HEK293 (cell line): Measurements from ENCODE around the gene ARHGAP26.

Experiments
- CTCF ChIA-PET: fragments of 350-600 bp; formaldehyde crosslinking; extraction: SDS; loops from one replicate; lab custom pipeline; 2021; ENCODE audit warnings: antibody characterized with exemption; lab: Yijun Ruan, JAX
- POLR2A ChIA-PET: fragments of 300-600 bp; formaldehyde crosslinking; extraction: SDS; loops from one replicate; lab custom pipeline; 2020; ENCODE audit warnings: antibody characterized with exemption, inconsistent platforms; lab: Yijun Ruan, JAX
- H3K27ac ChIP-seq: fragments of 200-500 bp; sonication (Bioruptor generic); 2 replicates; pipeline ENCODE4 v1.5.1; 2014; ENCODE audit warnings: low read depth, low read length, control low read depth, inconsistent platforms; ENCODE audit errors: extremely low read depth
- H3K36me3 ChIP-seq, 2 experiments: fragments of 200-500 bp in 1 of 2; sonication (Bioruptor generic) in 1 of 2; 1 replicate in 1 of 2; 2 replicates in 1 of 2; pipeline ENCODE4 v1.5.1; 2014 to 2017; ENCODE audit warnings: inconsistent platforms in 2 of 2, low read length in 2 of 2; ENCODE audit not compliant: control insufficient read depth in 2 of 2, insufficient read depth in 1 of 2
- H3K4me1 ChIP-seq: fragments of 200-500 bp; sonication (Bioruptor generic); 2 replicates; pipeline ENCODE4 v1.5.1; 2014; ENCODE audit warnings: mild to moderate bottlenecking, low read length, inconsistent platforms; ENCODE audit not compliant: control insufficient read depth, insufficient read depth
- H3K4me3 ChIP-seq: 2 replicates; pipeline ENCODE4 v1.5.1; 2011; ENCODE audit warnings: low read depth, mild to moderate bottlenecking, control low read depth, low read length, moderate library complexity
- H3K9me3 ChIP-seq: fragments of 200-500 bp; sonication (Bioruptor generic); 2 replicates; pipeline ENCODE4 v1.5.1; 2014; ENCODE audit warnings: low read depth, low read length, inconsistent platforms; ENCODE audit not compliant: control insufficient read depth, insufficient read depth
- BCL11B ChIP-seq: fragments of 450-650 bp; formaldehyde crosslinking; IDR thresholded peaks from 2 replicates; pipeline ENCODE4 v1.5.1; 2016; ENCODE audit warnings: low read depth, missing biosample characterization, missing genetic modification characterization
- HOXA7 ChIP-seq: sonication (generic); formaldehyde crosslinking; IDR thresholded peaks from 2 replicates; pipeline ENCODE4 v1.8.1; 2022; ENCODE audit warnings: missing genetic modification reagents, borderline replicate concordance
- PBX3 ChIP-seq: sonication (generic); formaldehyde crosslinking; IDR thresholded peaks from 2 replicates; pipeline ENCODE4 v1.8.1; 2022; ENCODE audit warnings: mild to moderate bottlenecking, moderate library complexity, missing genetic modification reagents
- ZBTB48 ChIP-seq: fragments of 450-650 bp; formaldehyde crosslinking; IDR thresholded peaks from 2 replicates; pipeline ENCODE4 v1.5.1; 2016; ENCODE audit warnings: missing biosample characterization, missing genetic modification characterization
- ZFP41 ChIP-seq: fragments of 450-650 bp; formaldehyde crosslinking; IDR thresholded peaks from 2 replicates; pipeline ENCODE4 v1.5.1; 2016; ENCODE audit warnings: missing biosample characterization, missing genetic modification characterization, borderline replicate concordance
- ZNF114 ChIP-seq: fragments of 450-650 bp; formaldehyde crosslinking; IDR thresholded peaks from 2 replicates; pipeline ENCODE4 v1.5.0; 2017; ENCODE audit warnings: missing biosample characterization, missing genetic modification characterization
- ZNF132 ChIP-seq: fragments of 450-650 bp; formaldehyde crosslinking; IDR thresholded peaks from 2 replicates; pipeline ENCODE4 v1.5.1; 2017; ENCODE audit warnings: missing biosample characterization, missing genetic modification characterization, borderline replicate concordance
- ZNF19 ChIP-seq: fragments of 450-650 bp; formaldehyde crosslinking; IDR thresholded peaks from 2 replicates; pipeline ENCODE4; 2016; ENCODE audit warnings: missing biosample characterization, missing genetic modification characterization, low read depth
- ZNF280C ChIP-seq: fragments of 450-650 bp; formaldehyde crosslinking; IDR thresholded peaks from 2 replicates; pipeline ENCODE4 v1.5.1; 2016; ENCODE audit warnings: missing biosample characterization, missing genetic modification characterization
- ZNF324 ChIP-seq: fragments of 450-650 bp; formaldehyde crosslinking; IDR thresholded peaks from 2 replicates; pipeline ENCODE4 v1.5.1; 2016; ENCODE audit warnings: missing biosample characterization, missing genetic modification characterization
- ZNF335 ChIP-seq: fragments of 450-650 bp; formaldehyde crosslinking; conservative IDR thresholded peaks from 2 replicates; pipeline ENCODE4 v1.5.1; 2016; ENCODE audit warnings: missing biosample characterization, missing genetic modification characterization
- ZNF37A ChIP-seq: fragments of 450-650 bp; IDR thresholded peaks from 2 replicates; pipeline ENCODE4 v1.5.1; 2018; ENCODE audit warnings: missing biosample characterization, missing genetic modification characterization
- ZNF391 ChIP-seq: fragments of 450-650 bp; formaldehyde crosslinking; IDR thresholded peaks from 2 replicates; pipeline ENCODE4 v1.5.1; 2016; ENCODE audit warnings: low read depth, missing biosample characterization, missing genetic modification characterization, borderline replicate concordance
- ZNF426 ChIP-seq: fragments of 450-650 bp; formaldehyde crosslinking; IDR thresholded peaks from 2 replicates; pipeline ENCODE4 v1.5.1; 2017; ENCODE audit warnings: missing biosample characterization, missing genetic modification characterization, mild to moderate bottlenecking, inconsistent platforms, moderate library complexity
- ZNF521 ChIP-seq: fragments of 450-650 bp; formaldehyde crosslinking; IDR thresholded peaks from 2 replicates; pipeline ENCODE4 v1.5.1; 2017; ENCODE audit warnings: missing biosample characterization, mild to moderate bottlenecking, missing genetic modification characterization
- ZNF548 ChIP-seq: fragments of 450-650 bp; formaldehyde crosslinking; IDR thresholded peaks from 2 replicates; pipeline ENCODE4 v1.5.1; 2016; ENCODE audit warnings: missing biosample characterization, missing genetic modification characterization
- ZNF585B ChIP-seq: fragments of 450-650 bp; formaldehyde crosslinking; IDR thresholded peaks from 2 replicates; pipeline ENCODE4 v1.5.1; 2016; ENCODE audit warnings: missing biosample characterization, missing genetic modification characterization
- ZNF654 ChIP-seq: fragments of 450-650 bp; formaldehyde crosslinking; IDR thresholded peaks from 2 replicates; pipeline ENCODE4 v1.5.1; 2016; ENCODE audit warnings: low read depth, missing biosample characterization, missing genetic modification characterization
- ZNF658 ChIP-seq: fragments of 450-650 bp; formaldehyde crosslinking; IDR thresholded peaks from 2 replicates; pipeline ENCODE4; 2016; ENCODE audit warnings: missing biosample characterization, missing genetic modification characterization
- ZXDB ChIP-seq: fragments of 450-650 bp; formaldehyde crosslinking; IDR thresholded peaks from 2 replicates; pipeline ENCODE4 v1.5.1; 2016; ENCODE audit warnings: missing biosample characterization, missing genetic modification characterization
- TF ChIP-seq, protein P1 (sequence below): fragments of 450-650 bp; formaldehyde crosslinking; IDR thresholded peaks from 2 replicates; pipeline ENCODE4 v1.5.1; 2016; ENCODE audit warnings: missing biosample characterization, missing genetic modification characterization

The ARHGAP26 gene

GRCh38 chr5:143063175-143063970 is 293.2 kb downstream of the ARHGAP26 start:
- Histone ChIP-seq H3K9me3 (no peaks in the 10 kb centered on the region), H3K4me3 (no peak overlapping the region), H3K4me1 (peaks cover 5% of the 10 kb centered on the region; the same call in 1 of the 2 replicates), H3K36me3 (no peaks in the 10 kb centered on the region), H3K27ac (no peak overlapping the region)
- ChIA-PET CTCF (interaction anchor here (0.7 to 1.0 kb wide), 2 partner anchors 16 to 22 kb away, joined by 4 read pairs; no protein-coding TSS in a partner anchor), POLR2A (interaction anchor here (0.7 kb wide), 1 partner anchor 163 kb away, joined by 3 read pairs; no protein-coding TSS in a partner anchor)
- no peak for TF ChIP-seq ZNF654 (tag by site-specific recombination)
- no peak for TF ChIP-seq PBX3 (CRISPR knock-in tag)
- TF ChIP-seq ZNF521 (tag by site-specific recombination): no peak
- no peak for TF ChIP-seq ZNF335
- no peak for TF ChIP-seq HOXA7 (CRISPR knock-in tag)
- no peak for TF ChIP-seq ZNF280C

- no peak for TF ChIP-seq ZFP41
- TF ChIP-seq ZNF19 (tag by site-specific recombination): no peak
- no peak for TF ChIP-seq ZNF132 (tag by site-specific recombination)
- no peak for TF ChIP-seq ZNF548
- TF ChIP-seq ZXDB (tag by site-specific recombination): no peak
- no peak for TF ChIP-seq ZNF426 (tag by site-specific recombination)
- TF ChIP-seq, protein P1, sequence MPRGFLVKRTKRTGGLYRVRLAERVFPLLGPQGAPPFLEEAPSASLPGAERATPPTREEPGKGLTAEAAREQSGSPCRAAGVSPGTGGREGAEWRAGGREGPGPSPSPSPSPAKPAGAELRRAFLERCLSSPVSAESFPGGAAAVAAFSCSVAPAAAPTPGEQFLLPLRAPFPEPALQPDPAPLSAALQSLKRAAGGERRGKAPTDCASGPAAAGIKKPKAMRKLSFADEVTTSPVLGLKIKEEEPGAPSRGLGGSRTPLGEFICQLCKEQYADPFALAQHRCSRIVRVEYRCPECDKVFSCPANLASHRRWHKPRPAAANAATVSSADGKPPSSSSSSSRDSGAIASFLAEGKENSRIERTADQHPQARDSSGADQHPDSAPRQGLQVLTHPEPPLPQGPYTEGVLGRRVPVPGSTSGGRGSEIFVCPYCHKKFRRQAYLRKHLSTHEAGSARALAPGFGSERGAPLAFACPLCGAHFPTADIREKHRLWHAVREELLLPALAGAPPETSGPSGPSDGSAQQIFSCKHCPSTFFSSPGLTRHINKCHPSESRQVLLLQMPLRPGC (tag by site-specific recombination): no peak
- no peak for TF ChIP-seq ZNF658
- TF ChIP-seq ZNF37A (tag by site-specific recombination): no peak
- no peak for TF ChIP-seq ZNF585B (tag by site-specific recombination)
- no peak for TF ChIP-seq ZNF114 (tag by site-specific recombination)
- no peak for TF ChIP-seq ZBTB48 (tag by site-specific recombination)
- no peak for TF ChIP-seq ZNF391 (tag by site-specific recombination)
- no peak for TF ChIP-seq ZNF324 (tag by site-specific recombination)
- TF ChIP-seq BCL11B: no peak
- ChIA-PET CTCF (interaction anchor here (0.6 to 1.4 kb wide), 3 partner anchors 12 to 48 kb away, joined by 4 read pairs; no protein-coding TSS in a partner anchor), POLR2A (interaction anchor here (0.7 kb wide), 1 partner anchor 162 kb away, joined by 3 read pairs; no protein-coding TSS in a partner anchor)
- Histone ChIP-seq H3K4me1 (peaks cover 5% of the 10 kb centered on the region; the same call in 1 of the 2 replicates), H3K36me3 (no peaks in the 10 kb centered on the region), H3K9me3 (no peaks in the 10 kb centered on the region), H3K27ac (no peak overlapping the region), H3K4me3 (no peak overlapping the region)
These were observed 294.1 kb downstream of the ARHGAP26 start for GRCh38 chr5:143064218-143064641.
